Immature natural killer cell (primary cell): Measurements from ENCODE around the gene PCNX3. TPM values are rescaled to one million over a fixed set of nuclear protein-coding genes. Genes with fewer than 3 reads are reported as not detected.

Source experiments
- DNase-seq, 3 donors: peaks; one replicate each; pipeline ENCODE4 v3.0.0; 2022; ENCODE audit warnings: mixed read lengths in 1 of 3
- H3K27ac Mint-ChIP-seq, 6 donors: one replicate each; pipeline ENCODE4 v1.8.0; 2020; ENCODE audit warnings: mixed read lengths in 6 of 6, mild to moderate bottlenecking in 5 of 6, inconsistent platforms in 4 of 6, moderate library complexity in 3 of 6
- H3K27me3 Mint-ChIP-seq, 3 donors: one replicate each; pipeline ENCODE4 v1.8.0; 2020 to 2021; ENCODE audit warnings: low read depth in 3 of 3, mild to moderate bottlenecking in 3 of 3, mixed read lengths in 3 of 3, moderate library complexity in 3 of 3, inconsistent platforms in 1 of 3
- H3K36me3 Mint-ChIP-seq, 3 donors: one replicate each; pipeline ENCODE4 v1.8.0; 2020; ENCODE audit warnings: mixed read lengths in 3 of 3, inconsistent platforms in 2 of 3, mild to moderate bottlenecking in 2 of 3
- H3K4me1 Mint-ChIP-seq, 2 donors: one replicate each; pipeline ENCODE4 v1.8.0; 2020; ENCODE audit warnings: inconsistent platforms in 2 of 2, mild to moderate bottlenecking in 2 of 2, mixed read lengths in 2 of 2, moderate library complexity in 1 of 2
- H3K4me3 Mint-ChIP-seq, 5 donors: one replicate each; pipeline ENCODE4 v1.8.0; 2020; ENCODE audit warnings: mild to moderate bottlenecking in 5 of 5, mixed read lengths in 5 of 5, inconsistent platforms in 3 of 5, moderate library complexity in 3 of 5
- H3K9me3 Mint-ChIP-seq, 6 donors: one replicate each; pipeline ENCODE4 v1.8.0; 2020; ENCODE audit warnings: mild to moderate bottlenecking in 6 of 6, mixed read lengths in 6 of 6, inconsistent platforms in 4 of 6, moderate library complexity in 3 of 6
- polyA plus RNA-seq, 3 donors: library from polyadenylated mRNA; unstranded; fragments of 300-500 nt; fragmentation: Illumina TruSeq; gene quantifications; one replicate each; pipeline ENCODE4 v1.2.3, GENCODE V29; 2021

The PCNX3 gene
- polyA plus RNA-seq, 3 donors from 2014 or later: 0.14 to 11.7 (median 0.89) TPM

GRCh38 chr11:65585396-65586246, 30.0 kb upstream of the PCNX3 start:
- Mint-ChIP-seq H3K4me1 (peaks cover 17 to 27% of the 10 kb centered on the region in 2 donors), H3K36me3 (peaks cover 0 to 12% (median 7%) of the 10 kb centered on the region in 3 donors), H3K4me3 (no peak overlapping the region), H3K27ac (peak overlapping the region in 5 of 6 donors; percentile 21 to 81 (median 44)), H3K9me3 (no peaks in the 10 kb centered on the region), H3K27me3 (peaks cover 2% of the 10 kb centered on the region in 3 donors)
- DNase-seq: no peak

GRCh38 chr11:65586247-65586630, 29.3 kb upstream of the PCNX3 start:
- Mint-ChIP-seq H3K4me1 (peaks cover 17 to 27% of the 10 kb centered on the region in 2 donors), H3K9me3 (no peaks in the 10 kb centered on the region), H3K27me3 (peaks cover 2% of the 10 kb centered on the region in 3 donors), H3K27ac (peak overlapping the region; percentile 21 to 81 (median 56)), H3K36me3 (peaks cover 0 to 12% (median 7%) of the 10 kb centered on the region in 3 donors), H3K4me3 (peak overlapping the region in 1 of 5 donors; percentile 10)
- no peak for DNase-seq

- no peak for DNase-seq
- Mint-ChIP-seq H3K36me3 (peaks cover 0 to 12% (median 7%) of the 10 kb centered on the region in 3 donors), H3K27me3 (peaks cover 2% of the 10 kb centered on the region in 3 donors), H3K9me3 (no peaks in the 10 kb centered on the region), H3K4me1 (peaks cover 17 to 27% of the 10 kb centered on the region in 2 donors), H3K27ac (peak overlapping the region in 5 of 6 donors; percentile 21 to 81 (median 67)), H3K4me3 (no peak overlapping the region)
Observed at GRCh38 chr11:65586676-65587075, 28.9 kb upstream of the PCNX3 start.

GRCh38 chr11:65588199-65589054, 27.1 kb upstream of the PCNX3 start:
- peaks cover 0 to 3% (median 3%) of the 10 kb centered on the region in 3 donors for H3K36me3 Mint-ChIP-seq
- H3K4me3 Mint-ChIP-seq: peak overlapping the region; percentile 12 to 57 (median 52)
- DNase-seq: peak; percentile 74 to 80 (median 77)
- peak overlapping the region; percentile 82 to 94 (median 88) for H3K27ac Mint-ChIP-seq
- peaks cover 17 to 23% of the 10 kb centered on the region in 2 donors for H3K4me1 Mint-ChIP-seq
- peaks cover 2 to 6% (median 2%) of the 10 kb centered on the region in 3 donors for H3K27me3 Mint-ChIP-seq
- no peaks in the 10 kb centered on the region for H3K9me3 Mint-ChIP-seq

GRCh38 chr11:65589444-65590239, 25.9 kb upstream of the PCNX3 start:
- H3K36me3 Mint-ChIP-seq: peaks cover 0 to 3% (median 3%) of the 10 kb centered on the region in 3 donors
- peak overlapping the region in 4 of 6 donors; percentile 12 to 94 (median 62) for H3K27ac Mint-ChIP-seq
- no peak overlapping the region for H3K4me3 Mint-ChIP-seq
- peaks cover 17 to 20% of the 10 kb centered on the region in 2 donors for H3K4me1 Mint-ChIP-seq
- H3K9me3 Mint-ChIP-seq: no peaks in the 10 kb centered on the region
- peaks cover 2 to 6% (median 2%) of the 10 kb centered on the region in 3 donors for H3K27me3 Mint-ChIP-seq
- DNase-seq: peak in 2 of 3 donors; percentile 10 to 26

- Mint-ChIP-seq H3K9me3 (no peaks in the 10 kb centered on the region), H3K27me3 (peaks cover 2 to 6% (median 2%) of the 10 kb centered on the region in 3 donors), H3K36me3 (peaks cover 0 to 3% (median 3%) of the 10 kb centered on the region in 3 donors), H3K4me3 (no peak overlapping the region), H3K4me1 (peaks cover 17 to 20% of the 10 kb centered on the region in 2 donors), H3K27ac (peak overlapping the region in 2 of 6 donors; percentile 39 to 86)
- DNase-seq: no peak
Observed at GRCh38 chr11:65590240-65590738, 25.3 kb upstream of the PCNX3 start.

GRCh38 chr11:65591939-65592857, 23.4 kb upstream of the PCNX3 start:
- Mint-ChIP-seq H3K9me3 (no peaks in the 10 kb centered on the region), H3K4me3 (no peak overlapping the region), H3K36me3 (no peaks in the 10 kb centered on the region), H3K27me3 (peaks cover 2 to 8% (median 2%) of the 10 kb centered on the region in 3 donors), H3K27ac (no peak overlapping the region), H3K4me1 (peaks cover 17% of the 10 kb centered on the region in 2 donors)
- DNase-seq: no peak

- no peak for DNase-seq
- no peaks in the 10 kb centered on the region for H3K36me3 Mint-ChIP-seq
- no peaks in the 10 kb centered on the region for H3K9me3 Mint-ChIP-seq
- H3K4me1 Mint-ChIP-seq: peaks cover 9 to 10% of the 10 kb centered on the region in 2 donors
- peak overlapping the region in 1 of 6 donors; percentile 64 for H3K27ac Mint-ChIP-seq
- peaks cover 2 to 6% (median 2%) of the 10 kb centered on the region in 3 donors for H3K27me3 Mint-ChIP-seq
- H3K4me3 Mint-ChIP-seq: no peak overlapping the region
Observed at GRCh38 chr11:65592858-65593517, 22.6 kb upstream of the PCNX3 start.

- peak overlapping the region in 2 of 6 donors; percentile 36 to 74 for H3K27ac Mint-ChIP-seq
- no peak overlapping the region for H3K4me3 Mint-ChIP-seq
Observed at GRCh38 chr11:65593518-65594414, 21.8 kb upstream of the PCNX3 start.

GRCh38 chr11:65595131-65595530, 20.4 kb upstream of the PCNX3 start:
- Mint-ChIP-seq H3K9me3 (no peaks in the 10 kb centered on the region), H3K27me3 (peaks cover 0 to 6% (median 0%) of the 10 kb centered on the region in 3 donors), H3K36me3 (no peaks in the 10 kb centered on the region), H3K4me3 (no peak overlapping the region), H3K27ac (no peak overlapping the region), H3K4me1 (peaks cover 0 to 2% of the 10 kb centered on the region in 2 donors)
- no peak for DNase-seq

More at GRCh38 chr11:65593518-65594414, 21.8 kb upstream of the PCNX3 start:
- Mint-ChIP-seq H3K9me3 (no peaks in the 10 kb centered on the region), H3K4me1 (peaks cover 1 to 2% of the 10 kb centered on the region in 2 donors), H3K27me3 (peaks cover 0 to 6% (median 2%) of the 10 kb centered on the region in 3 donors), H3K36me3 (no peaks in the 10 kb centered on the region)
- peak; percentile 29 to 51 (median 44) for DNase-seq
